Measurements from ENCODE around the gene BCAS1. TPM values are rescaled to one million over a fixed set of nuclear protein-coding genes. Genes with fewer than 3 reads are reported as not detected.

The BCAS1 gene
- total RNA-seq, 2 experiments from 2014 or later, result 0.06 TPM; not detected in 1

DNA sequence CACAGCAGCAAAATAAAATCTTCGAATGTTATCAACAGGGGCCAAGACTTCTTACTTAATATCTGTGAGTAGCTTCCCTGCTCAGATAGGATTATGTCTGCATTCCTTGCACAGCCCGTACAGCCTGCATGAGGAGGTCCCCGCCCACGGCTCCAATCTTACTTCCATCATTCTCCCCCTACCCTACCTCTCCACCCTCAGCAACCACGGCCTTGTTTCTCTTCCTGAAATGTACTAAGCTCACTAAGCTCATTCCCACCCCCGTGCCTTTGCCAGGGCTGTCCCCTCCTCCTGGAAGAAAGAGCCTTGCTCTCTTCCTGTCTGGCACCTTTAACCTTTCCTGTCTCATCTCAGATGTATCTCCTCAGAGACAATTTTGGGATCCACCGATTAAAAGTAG, 120.4 kb downstream of the BCAS1 start:
- Mint-ChIP-seq H3K27ac (peak overlapping the region; percentile 95), H3K4me3 (no peak overlapping the region), H3K4me1 (peaks cover 36% of the 10 kb centered on the region), H3K9me3 (peaks cover 16% of the 10 kb centered on the region), H3K27me3 (peaks cover under 1% of the 10 kb centered on the region), H3K36me3 (ENCODE audit: low read depth) (peaks cover 8% of the 10 kb centered on the region)
- ChIA-PET CTCF (interaction anchor here (0.6 to 3.3 kb wide), 9 partner anchors 9 to 848 kb away, joined by 3 to 9 read pairs (median 4); no protein-coding TSS in a partner anchor), POLR2A (no interaction called here)
- no peak for DNase-seq

DNA sequence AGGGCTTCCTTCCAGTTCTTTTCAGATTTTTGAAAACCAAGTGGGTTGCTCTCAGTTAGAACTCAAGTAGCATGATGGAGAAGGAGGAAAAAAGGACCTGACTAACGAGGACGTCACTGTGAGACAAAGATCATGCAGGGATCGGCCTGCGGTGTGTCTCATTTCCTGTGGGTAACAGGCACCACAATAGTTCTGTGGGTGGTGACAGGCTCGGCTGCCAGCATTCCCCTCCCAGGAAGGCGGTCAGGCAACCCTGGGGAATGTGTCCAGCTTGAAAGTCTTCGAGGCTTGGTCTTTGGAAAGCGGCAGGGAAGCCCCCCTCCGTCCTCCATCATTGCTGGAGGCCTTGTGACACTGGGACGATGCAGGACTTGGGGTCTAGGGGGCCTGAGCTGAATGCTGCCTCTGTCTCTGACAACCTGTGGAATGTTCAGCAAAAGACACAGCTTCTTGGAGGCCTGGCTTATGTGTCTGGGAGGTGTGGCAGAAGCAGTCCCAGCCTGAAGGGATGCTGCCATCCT, 121.0 kb downstream of the BCAS1 start:
- Mint-ChIP-seq H3K4me1 (peaks cover 38% of the 10 kb centered on the region), H3K36me3 (ENCODE audit: low read depth) (peaks cover 8% of the 10 kb centered on the region), H3K4me3 (peak overlapping the region; percentile 55), H3K27me3 (peaks cover 1% of the 10 kb centered on the region), H3K27ac (peak overlapping the region; percentile 95), H3K9me3 (peaks cover 16% of the 10 kb centered on the region)
- POLR2A ChIA-PET, result no interaction called here
- DNase-seq, result peak; percentile 86
- CTCF ChIA-PET, result interaction anchor here (0.6 to 3.3 kb wide), 7 partner anchors 9 to 537 kb away, joined by 3 to 9 read pairs (median 3); no protein-coding TSS in a partner anchor

DNA sequence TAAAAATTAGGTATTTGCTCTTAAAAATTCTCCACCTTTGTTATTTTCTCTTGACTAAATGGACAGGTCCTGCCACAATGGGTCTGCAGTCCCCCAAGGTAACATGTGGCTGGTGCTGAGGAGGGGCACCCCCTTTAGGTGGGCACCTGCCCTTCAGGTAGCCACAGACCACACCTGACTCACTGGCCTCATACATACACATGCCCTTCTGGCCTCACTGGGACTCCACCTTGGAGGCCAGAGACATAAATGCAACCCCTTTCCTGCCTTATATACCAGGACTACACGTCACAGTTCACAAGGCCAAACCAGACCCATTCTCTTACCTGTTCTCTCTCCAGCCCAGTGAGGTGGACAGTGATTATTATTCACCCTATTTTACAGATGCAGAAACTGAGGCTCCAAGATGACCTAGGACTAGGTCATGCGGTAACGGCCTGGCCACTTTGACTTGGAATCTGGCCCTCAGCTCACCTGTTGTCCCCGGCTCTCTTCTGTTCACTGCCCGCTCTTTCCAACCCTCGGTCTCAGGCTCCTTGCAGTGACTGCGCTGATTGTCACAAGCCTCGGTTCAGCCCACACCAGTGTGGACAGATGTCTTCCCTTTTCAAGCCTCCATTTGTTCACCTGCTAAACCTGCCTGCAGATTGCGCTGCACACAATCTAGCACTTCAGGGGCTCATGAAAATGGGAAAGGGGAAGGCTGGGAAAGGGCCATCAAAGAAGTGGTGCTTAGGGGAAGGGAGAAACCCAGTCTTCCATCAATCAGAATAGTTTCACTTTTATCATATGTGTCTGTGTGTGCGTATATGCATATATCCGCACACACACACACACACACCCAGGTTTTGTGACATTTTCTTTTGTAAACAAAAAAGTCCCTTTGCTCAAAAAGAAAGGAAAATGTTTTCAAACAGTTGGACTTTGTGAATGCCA, 121.7 kb downstream of the BCAS1 start:
- peaks cover 16% of the 10 kb centered on the region for H3K9me3 Mint-ChIP-seq
- peaks cover 42% of the 10 kb centered on the region for H3K4me1 Mint-ChIP-seq
- POLR2A ChIA-PET, result no interaction called here
- peak overlapping the region; percentile 55 for H3K4me3 Mint-ChIP-seq
- peaks cover 1% of the 10 kb centered on the region for H3K27me3 Mint-ChIP-seq
- H3K36me3 Mint-ChIP-seq (ENCODE audit: low read depth), result peaks cover 8% of the 10 kb centered on the region
- CTCF ChIA-PET, result interaction anchor here (0.6 to 1.7 kb wide), 4 partner anchors 8 to 33 kb away, joined by 3 to 7 read pairs (median 4); no protein-coding TSS in a partner anchor
- peak; percentile 31 for DNase-seq
- peak overlapping the region; percentile 95 for H3K27ac Mint-ChIP-seq

DNA sequence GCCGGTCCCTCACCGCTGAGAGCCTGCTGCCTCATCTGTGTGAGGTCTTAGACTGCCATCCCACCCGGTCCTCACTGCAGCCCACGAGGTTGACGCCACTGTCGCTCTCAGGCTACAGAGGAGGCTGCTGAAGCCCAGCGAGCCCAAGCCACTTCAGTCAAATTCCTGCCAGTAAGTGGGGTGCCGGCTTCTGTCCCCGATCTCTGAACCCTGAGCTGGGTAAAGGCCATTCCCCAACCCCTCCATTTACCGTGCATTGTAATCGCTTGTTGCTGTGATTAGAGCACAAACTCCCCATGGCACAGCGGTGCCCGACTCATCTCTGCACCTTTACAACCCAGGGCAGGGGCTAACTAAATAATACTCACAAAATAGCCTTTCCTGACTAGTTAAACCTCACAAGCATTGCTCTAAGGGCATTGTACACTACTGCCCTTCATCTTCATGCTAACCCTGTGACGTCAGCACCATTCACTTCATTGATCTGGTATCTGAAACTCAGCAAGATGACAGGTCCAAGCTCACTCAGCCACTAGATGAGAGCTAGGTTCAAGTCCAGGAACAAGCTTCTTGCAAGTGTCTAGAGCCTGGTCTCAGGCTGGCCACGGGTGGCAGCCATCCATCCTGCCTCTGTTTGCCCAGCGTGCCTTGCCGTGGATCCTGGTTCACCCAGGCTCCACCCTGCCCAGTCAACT, 122.7 kb downstream of the BCAS1 start:
- H3K4me1 Mint-ChIP-seq, result peaks cover 47% of the 10 kb centered on the region
- no peak for DNase-seq
- peaks cover 5% of the 10 kb centered on the region for H3K36me3 Mint-ChIP-seq (ENCODE audit: low read depth)
- H3K27ac Mint-ChIP-seq, result peak overlapping the region; percentile 95
- no peak overlapping the region for H3K4me3 Mint-ChIP-seq
- peaks cover 1% of the 10 kb centered on the region for H3K27me3 Mint-ChIP-seq
- peaks cover 10% of the 10 kb centered on the region for H3K9me3 Mint-ChIP-seq
- CTCF ChIA-PET, result interaction anchor here (0.6 kb wide), 1 partner anchor 9 kb away, joined by 5 read pairs; no protein-coding TSS in a partner anchor
- POLR2A ChIA-PET, result no interaction called here

DNA sequence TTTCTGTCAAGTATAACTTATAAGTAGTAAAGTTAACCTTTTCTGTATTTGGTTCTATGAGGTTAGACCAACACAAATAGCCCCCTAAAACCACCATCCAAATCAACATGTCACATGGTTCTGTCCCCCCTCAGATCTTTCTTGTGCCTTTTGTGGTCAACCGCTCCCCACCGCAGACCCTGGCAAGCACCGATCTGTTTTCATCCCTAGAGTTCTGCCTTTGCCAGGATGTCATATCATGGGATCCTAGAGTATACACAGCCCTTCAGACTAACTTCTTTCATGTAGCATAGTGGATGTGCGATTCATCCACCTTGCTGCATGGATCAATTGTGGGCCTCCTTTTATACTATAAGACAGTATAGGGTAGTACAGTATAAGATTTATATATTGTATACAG, 124.3 kb downstream of the BCAS1 start:
- CTCF ChIA-PET, result interaction anchor here (1.3 kb wide), 1 partner anchor 83 kb away, joined by 3 read pairs; no protein-coding TSS in a partner anchor
- Mint-ChIP-seq H3K4me1 (peaks cover 50% of the 10 kb centered on the region), H3K36me3 (ENCODE audit: low read depth) (no peaks in the 10 kb centered on the region), H3K9me3 (no peaks in the 10 kb centered on the region), H3K27ac (no peak overlapping the region), H3K4me3 (no peak overlapping the region), H3K27me3 (peaks cover 1% of the 10 kb centered on the region)
- POLR2A ChIA-PET, result no interaction called here
- no peak for DNase-seq

DNA sequence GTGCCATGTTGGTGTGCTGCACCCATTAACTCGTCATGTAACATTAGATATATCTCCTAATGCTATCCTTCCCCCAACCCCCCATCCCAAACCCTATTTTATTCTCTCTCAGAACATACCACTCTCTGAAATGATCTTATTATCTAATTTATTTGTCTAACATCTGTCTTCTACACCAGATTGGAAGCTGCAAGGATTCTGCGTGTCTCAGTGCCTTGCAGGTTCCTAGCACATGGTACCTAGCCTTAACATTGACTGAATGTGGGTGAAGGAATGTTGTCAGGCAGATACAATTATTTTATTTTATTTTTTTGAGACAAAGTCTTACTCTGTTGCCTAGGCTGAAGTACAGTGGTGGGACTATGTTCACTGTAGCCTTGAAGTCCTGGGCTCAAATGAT, 124.9 kb downstream of the BCAS1 start:
- no peak overlapping the region for H3K4me3 Mint-ChIP-seq
- no peak for DNase-seq
- no peaks in the 10 kb centered on the region for H3K9me3 Mint-ChIP-seq
- ChIA-PET POLR2A (no interaction called here), CTCF (interaction anchor here (0.6 to 2.0 kb wide), 4 partner anchors 11 to 616 kb away, joined by 3 to 4 read pairs (median 3); no protein-coding TSS in a partner anchor)
- peaks cover 55% of the 10 kb centered on the region for H3K4me1 Mint-ChIP-seq
- no peaks in the 10 kb centered on the region for H3K36me3 Mint-ChIP-seq (ENCODE audit: low read depth)
- no peak overlapping the region for H3K27ac Mint-ChIP-seq
- H3K27me3 Mint-ChIP-seq, result peaks cover 1% of the 10 kb centered on the region

DNA sequence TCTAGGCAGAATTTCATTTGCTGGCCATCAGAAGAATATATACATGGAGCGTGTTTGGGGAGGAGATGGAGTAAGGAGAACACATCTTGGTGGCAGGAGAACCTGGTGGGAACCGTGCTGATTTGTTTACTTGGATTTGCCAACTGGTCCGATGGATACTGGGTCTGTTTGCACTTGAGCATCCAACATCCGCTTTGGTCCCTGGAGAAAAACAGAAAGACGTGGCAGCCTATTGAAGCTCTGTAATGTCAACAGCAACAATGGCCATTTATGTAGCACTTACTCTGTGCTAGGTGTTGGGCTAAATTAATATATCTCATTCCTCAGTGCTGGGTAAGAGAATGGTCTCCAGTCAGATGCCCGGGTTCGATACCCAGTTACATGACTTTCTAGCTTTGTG, 125.6 kb downstream of the BCAS1 start:
- ChIA-PET CTCF (interaction anchor here (0.6 to 2.0 kb wide), 4 partner anchors 11 to 615 kb away, joined by 3 to 4 read pairs (median 3); no protein-coding TSS in a partner anchor), POLR2A (no interaction called here)
- no peak overlapping the region for H3K27ac Mint-ChIP-seq
- DNase-seq, result no peak
- H3K27me3 Mint-ChIP-seq, result peaks cover 1% of the 10 kb centered on the region
- H3K36me3 Mint-ChIP-seq (ENCODE audit: low read depth), result no peaks in the 10 kb centered on the region
- H3K4me3 Mint-ChIP-seq, result no peak overlapping the region
- H3K9me3 Mint-ChIP-seq, result no peaks in the 10 kb centered on the region
- peaks cover 55% of the 10 kb centered on the region for H3K4me1 Mint-ChIP-seq

DNA sequence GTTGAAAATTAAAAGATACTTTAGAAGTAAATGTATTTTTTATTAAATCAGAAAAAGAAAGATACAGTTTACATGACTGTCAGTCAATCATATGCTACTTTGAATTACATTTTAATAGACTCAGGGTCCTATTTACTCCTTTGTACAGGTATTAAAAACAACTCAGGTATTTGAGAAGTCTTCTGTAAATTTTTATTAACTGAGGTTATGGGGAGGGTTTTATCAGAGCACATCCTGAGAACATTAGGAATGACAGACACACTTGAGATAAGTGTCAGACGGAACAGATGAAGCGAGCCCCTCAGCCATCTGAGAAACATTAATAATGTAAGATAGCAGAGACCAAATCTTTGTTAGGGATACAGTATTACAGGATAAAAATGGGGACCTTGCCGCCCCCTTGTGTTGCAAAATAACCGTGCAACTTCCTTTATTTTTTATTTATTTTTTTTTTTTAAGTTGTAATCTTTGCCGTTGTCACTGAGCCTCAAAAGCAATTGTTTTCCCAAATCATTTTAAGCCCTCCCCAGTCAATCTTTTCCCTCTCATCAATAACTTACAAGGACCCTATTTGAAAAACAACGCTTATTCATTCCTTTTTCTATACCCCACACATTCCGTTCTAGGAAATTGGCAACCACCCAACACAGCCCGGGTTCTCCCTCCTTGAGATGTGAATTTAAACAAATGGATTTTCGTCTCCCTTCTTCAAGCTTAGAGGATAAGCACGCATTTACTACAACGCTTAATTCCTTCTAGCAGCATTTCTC, 126.7 kb downstream of the BCAS1 start:
- peaks cover 54% of the 10 kb centered on the region for H3K4me1 Mint-ChIP-seq
- ChIA-PET CTCF (interaction anchor here (2.0 kb wide), 1 partner anchor 9 kb away, joined by 4 read pairs; no protein-coding TSS in a partner anchor), POLR2A (no interaction called here)
- H3K27me3 Mint-ChIP-seq, result peaks cover 1% of the 10 kb centered on the region
- H3K27ac Mint-ChIP-seq, result no peak overlapping the region
- peak; percentile 50 for DNase-seq
- H3K36me3 Mint-ChIP-seq (ENCODE audit: low read depth), result no peaks in the 10 kb centered on the region
- no peaks in the 10 kb centered on the region for H3K9me3 Mint-ChIP-seq
- no peak overlapping the region for H3K4me3 Mint-ChIP-seq

DNA sequence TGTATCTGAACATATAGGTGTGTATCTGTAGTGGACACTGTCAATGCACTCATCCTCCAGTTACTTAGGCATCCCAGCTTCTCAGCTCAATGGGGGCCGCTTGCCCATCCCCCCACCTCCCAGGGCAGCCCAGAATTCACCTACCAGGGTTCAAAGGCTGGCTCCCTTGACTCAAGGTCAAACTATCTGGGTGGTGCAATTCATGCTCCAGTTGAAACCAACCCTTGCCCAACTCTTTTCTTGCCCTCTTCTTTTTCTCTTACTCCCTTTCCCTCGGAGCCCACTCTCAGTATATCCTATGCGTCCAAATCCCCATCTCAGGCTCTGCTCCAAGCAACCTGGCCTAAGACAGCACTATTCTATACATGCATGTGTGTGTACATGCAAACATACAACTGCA, 127.4 kb downstream of the BCAS1 start:
- Mint-ChIP-seq H3K27me3 (peaks cover 1% of the 10 kb centered on the region), H3K9me3 (no peaks in the 10 kb centered on the region), H3K36me3 (ENCODE audit: low read depth) (no peaks in the 10 kb centered on the region), H3K4me3 (no peak overlapping the region), H3K27ac (no peak overlapping the region), H3K4me1 (peaks cover 47% of the 10 kb centered on the region)
- DNase-seq, result no peak
- CTCF ChIA-PET, result interaction anchor here (1.9 kb wide), 1 partner anchor 27 kb away, joined by 4 read pairs; no protein-coding TSS in a partner anchor
- POLR2A ChIA-PET, result no interaction called here

DNA sequence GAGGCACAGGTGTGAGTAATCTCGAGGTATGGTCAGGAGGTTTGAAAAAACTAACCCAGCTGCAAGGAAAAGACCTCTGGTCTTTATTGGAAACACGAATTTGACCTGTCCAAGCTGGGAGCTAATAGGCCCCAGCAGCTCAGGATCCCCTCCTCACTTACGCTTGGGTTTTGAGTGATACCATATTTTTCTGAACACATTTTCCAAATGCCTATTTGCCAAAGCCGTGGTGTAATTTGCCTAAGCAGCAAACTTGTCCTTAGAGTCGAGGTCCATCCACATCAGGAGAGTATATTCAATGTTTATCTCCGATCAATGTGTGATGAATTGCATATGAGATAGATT, 128.0 kb downstream of the BCAS1 start:
- CTCF ChIA-PET, result interaction anchor here (1.0 to 1.9 kb wide), 3 partner anchors 9 to 365 kb away, joined by 3 to 4 read pairs (median 3); no protein-coding TSS in a partner anchor
- Mint-ChIP-seq H3K9me3 (no peaks in the 10 kb centered on the region), H3K36me3 (ENCODE audit: low read depth) (no peaks in the 10 kb centered on the region), H3K4me3 (no peak overlapping the region), H3K27ac (no peak overlapping the region), H3K4me1 (peaks cover 42% of the 10 kb centered on the region), H3K27me3 (peaks cover 1% of the 10 kb centered on the region)
- no peak for DNase-seq
- POLR2A ChIA-PET, result no interaction called here

DNA sequence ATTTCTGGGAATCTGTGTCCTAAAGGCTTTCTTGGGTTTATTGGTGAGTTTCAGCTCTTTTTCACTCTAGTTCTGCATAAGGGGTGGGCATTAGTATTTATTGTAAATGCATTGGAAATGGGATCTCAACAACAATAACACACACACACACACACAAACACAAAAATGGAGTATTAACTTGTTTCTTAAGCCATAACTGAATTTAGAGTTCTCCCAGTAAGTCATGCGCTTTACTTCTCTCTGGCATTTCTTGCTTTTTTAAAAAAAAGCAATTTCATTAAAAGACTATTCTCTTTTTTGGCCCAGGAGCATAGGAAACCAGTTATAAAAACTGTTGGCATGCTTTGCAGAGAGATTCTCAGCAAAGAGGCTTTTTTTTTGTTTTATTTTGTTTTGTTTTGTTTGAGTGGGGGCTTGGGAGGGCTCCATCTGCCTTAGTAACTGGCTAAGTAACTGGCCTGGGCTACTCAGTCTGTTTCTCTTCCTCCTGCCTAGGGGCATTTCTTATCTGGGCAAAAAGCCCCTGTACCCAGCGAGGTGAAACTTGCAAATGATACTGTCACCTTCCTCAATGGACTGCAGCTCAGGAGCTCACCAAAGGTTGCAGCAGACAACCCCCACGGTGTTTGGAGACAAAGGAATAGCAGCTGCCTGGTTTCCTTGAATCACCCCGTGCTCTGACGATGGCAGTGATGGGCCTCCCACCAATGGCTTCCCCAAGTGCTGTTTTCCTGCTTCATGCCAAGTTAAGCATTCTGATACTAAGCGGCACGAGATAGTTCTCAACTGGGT, 128.5 kb downstream of the BCAS1 start:
- Mint-ChIP-seq H3K27me3 (peaks cover 1% of the 10 kb centered on the region), H3K27ac (peak overlapping the region; percentile 65), H3K9me3 (no peaks in the 10 kb centered on the region), H3K4me3 (no peak overlapping the region), H3K4me1 (peaks cover 42% of the 10 kb centered on the region), H3K36me3 (ENCODE audit: low read depth) (no peaks in the 10 kb centered on the region)
- POLR2A ChIA-PET, result no interaction called here
- DNase-seq, result no peak
- CTCF ChIA-PET, result interaction anchor here (0.6 to 1.9 kb wide), 5 partner anchors 9 to 373 kb away, joined by 3 to 4 read pairs (median 3); no protein-coding TSS in a partner anchor
